K562 (cell line): ENCODE data around the gene ENSA. TPM values are rescaled to one million over a fixed set of nuclear protein-coding genes. Genes with fewer than 3 reads are reported as not detected.
A peak's percentile ranks its signal among the peaks of the same experiment; 100 is the strongest.

Experiments used
- ATAC-seq: fragments of 200-7000 bp; cut with Tn5 transposase; 3 replicates; pipeline ENCODE4 v1.9.1; 2020; ENCODE audit warnings: moderate library complexity
- BruUV-seq: library from RNA; stranded (reverse); fragments of 400-500 nt; replicated peaks from 2 replicates; lab custom pipeline; 2021; lab: Mats Ljungman, UMichigan
- CTCF ChIA-PET: fragments of 300-600 bp; formaldehyde crosslinking; extraction: SDS; loops from one replicate; lab custom pipeline; 2021; ENCODE audit warnings: low intra/inter-chr PET ratio; lab: Yijun Ruan, JAX
- POLR2A ChIA-PET: fragments of 300-600, 350-650 bp; sonication (Branson Sonifier 250); formaldehyde crosslinking; extraction: SDS; loops from one replicate; lab custom pipeline; 2021; ENCODE audit warnings: antibody characterized with exemption, inconsistent platforms; lab: Yijun Ruan, JAX
- DNase-seq, 4 experiments: peaks; one replicate each; pipeline versions ENCODE4 v3.0.0 to v3.0.0-alpha.2; 2011 to 2018; ENCODE audit warnings: low spot score in 3 of 4, mixed read lengths in 3 of 4; ENCODE audit errors: extremely low read depth in 1 of 4
- FAIRE-seq: peaks from 2 replicates; lab custom pipeline; 2011; peaks lifted over from hg19 to GRCh38; lab: Jason Lieb, UNC
- H2AFZ ChIP-seq: 2 replicates; pipeline ENCODE4 v1.6.0; 2011; ENCODE audit warnings: low read depth, low read length, control low read depth, inconsistent platforms
- H3K27ac ChIP-seq: fragments of 200-600 bp; 3 replicates; pipeline ENCODE4 v1.8.0; 2011; ENCODE audit warnings: low read depth, mild to moderate bottlenecking, control low read depth, inconsistent platforms, low read length, moderate library complexity, mixed read lengths; ENCODE audit errors: extremely low read depth
- H3K27me3 ChIP-seq, 2 experiments: fragments of 300-600 bp in 1 of 2; 2 replicates in 1 of 2; 3 replicates in 1 of 2; pipeline versions ENCODE4 v1.6.0 to v1.8.0; 2011; ENCODE audit warnings: inconsistent platforms in 2 of 2, low read length in 2 of 2, mild to moderate bottlenecking in 1 of 2, mixed read lengths in 1 of 2, moderate library complexity in 1 of 2; ENCODE audit not compliant: control insufficient read depth in 2 of 2, insufficient read depth in 2 of 2
- H3K36me3 ChIP-seq: fragments of 300-600 bp; 3 replicates; pipeline ENCODE4 v1.8.0; 2011; ENCODE audit warnings: mild to moderate bottlenecking, low read length, inconsistent platforms; ENCODE audit not compliant: control insufficient read depth, insufficient read depth
- H3K4me1 ChIP-seq, 2 experiments: fragments of 200-600 bp in 1 of 2; replicated peaks in 1 of 2; 2 replicates in 1 of 2; 3 replicates in 1 of 2; pipeline versions ENCODE4 v1.5.1 to v1.8.0; 2011; ENCODE audit warnings: inconsistent platforms in 2 of 2, low read length in 2 of 2, mild to moderate bottlenecking in 1 of 2, mixed read lengths in 1 of 2, moderate library complexity in 1 of 2; ENCODE audit not compliant: control insufficient read depth in 2 of 2, insufficient read depth in 2 of 2
- H3K4me2 ChIP-seq: 2 replicates; pipeline ENCODE4 v1.6.1; 2011; ENCODE audit warnings: low read length, control low read depth, inconsistent platforms, mixed read lengths; ENCODE audit not compliant: insufficient read depth
- H3K4me3 ChIP-seq: fragments of 200-600 bp; sonication (generic), shearing (Covaris generic); 2 replicates; pipeline ENCODE4 v1.5.1; 2016; ENCODE audit warnings: control low read depth, inconsistent platforms
- H3K79me2 ChIP-seq: fragments of 200-600 bp; 3 replicates; pipeline ENCODE4 v1.8.0; 2011; ENCODE audit warnings: low read length, inconsistent platforms; ENCODE audit not compliant: control insufficient read depth, insufficient read depth
- H3K9ac ChIP-seq, 2 experiments: 2 replicates each; pipeline versions ENCODE4 v1.6.0 to v1.6.1; 2011; ENCODE audit warnings: low read depth in 2 of 2, low read length in 2 of 2, control low read depth in 1 of 2, inconsistent platforms in 1 of 2, mild to moderate bottlenecking in 1 of 2, mixed read lengths in 1 of 2; ENCODE audit not compliant: insufficient read depth in 1 of 2
- H3K9me1 ChIP-seq: one replicate; pipeline ENCODE4 v1.6.0; 2011; ENCODE audit warnings: inconsistent platforms, mild to moderate bottlenecking, low read length, moderate library complexity; ENCODE audit not compliant: control insufficient read depth, insufficient read depth
- H3K9me3 ChIP-seq: replicated peaks from 2 replicates; pipeline ENCODE4 v1.5.1; 2011; ENCODE audit warnings: low read depth, low read length, inconsistent platforms; ENCODE audit not compliant: control insufficient read depth, insufficient read depth
- H4K20me1 ChIP-seq: replicated peaks from 2 replicates; pipeline ENCODE4 v1.6.1; 2011; ENCODE audit warnings: low read length, inconsistent platforms, mixed read lengths; ENCODE audit not compliant: control insufficient read depth, insufficient read depth
- BHLHE40 ChIP-seq: IDR thresholded peaks from 2 replicates; pipeline ENCODE4 v1.6.1; 2011; ENCODE audit warnings: low read length, improper control_type of control experiment
- FOSL1 ChIP-seq: fragments of 200-800 bp; sonication (Bioruptor generic); conservative IDR thresholded peaks from 2 replicates; pipeline ENCODE4 v1.6.1; 2016; ENCODE audit warnings: missing genetic modification characterization, missing compliant biosample characterization
- ILF3 ChIP-seq: fragments of 450-650 bp; IDR thresholded peaks from 2 replicates; pipeline ENCODE4 v1.6.1; 2018; ENCODE audit warnings: antibody characterized with exemption, mild to moderate bottlenecking, moderate library complexity, borderline replicate concordance
- JUND ChIP-seq, 2 experiments: IDR thresholded peaks; 2 replicates in 1 of 2; 3 replicates in 1 of 2; pipeline ENCODE4 v1.6.1; 2011; ENCODE audit warnings: borderline replicate concordance in 2 of 2, low read depth in 2 of 2, low read length in 2 of 2, improper control_type of control experiment in 1 of 2, missing biosample characterization in 1 of 2, missing genetic modification characterization in 1 of 2, missing genetic modification reagents in 1 of 2
- KLF10 ChIP-seq: fragments of 250-450 bp; sonication (Bioruptor Pico); IDR thresholded peaks from 2 replicates; pipeline ENCODE4 v1.6.1; 2021; ENCODE audit warnings: matching md5 sums
- MIER1 ChIP-seq: fragments of 450-650 bp; IDR thresholded peaks from 2 replicates; pipeline ENCODE4 v1.6.1; 2016; ENCODE audit warnings: antibody characterized with exemption, mild to moderate bottlenecking, low read depth
- MTA1 ChIP-seq: fragments of 450-650 bp; IDR thresholded peaks from 2 replicates; pipeline ENCODE4 v1.6.1; 2017; ENCODE audit warnings: borderline replicate concordance
- POLR3A ChIP-seq: IDR thresholded peaks from 2 replicates; pipeline ENCODE4 v1.6.1; 2011; ENCODE audit warnings: borderline replicate concordance, mild to moderate bottlenecking, moderate library complexity; ENCODE audit not compliant: insufficient read length, insufficient read depth; ENCODE audit errors: extremely low read depth
- RAD21 ChIP-seq, 2 experiments: fragments of 250-450 bp in 1 of 2; fragments of 450-650 bp in 1 of 2; sonication (Bioruptor Pico) in 1 of 2; formaldehyde crosslinking in 1 of 2; IDR thresholded peaks in 1 of 2; conservative IDR thresholded peaks in 1 of 2; 2 replicates each; pipeline versions ENCODE4 v1.4.0 to v1.8.0; 2020 to 2022; ENCODE audit warnings: mild to moderate bottlenecking in 2 of 2, moderate library complexity in 1 of 2
- SPI1 ChIP-seq: IDR thresholded peaks from 2 replicates; pipeline ENCODE4 v1.6.1; 2011; ENCODE audit warnings: low read depth, low read length, control low read depth, borderline replicate concordance
- ZFP91 ChIP-seq: sonication (generic); formaldehyde crosslinking; IDR thresholded peaks from 2 replicates; pipeline ENCODE4 v1.8.0; 2022; ENCODE audit warnings: mild to moderate bottlenecking, missing genetic modification reagents
- ZNF717 ChIP-seq: fragments of 250-450 bp; sonication (Bioruptor Pico); IDR thresholded peaks from 2 replicates; pipeline ENCODE4 v1.5.0; 2021
- ZZZ3 ChIP-seq: fragments of 450-650 bp; IDR thresholded peaks from 2 replicates; pipeline ENCODE4 v1.6.1; 2016; ENCODE audit warnings: antibody characterized with exemption, mild to moderate bottlenecking, moderate library complexity
- WGBS: fragments of 100-300 bp; shearing (Covaris generic); methylation state at CpG from one replicate; pipeline ENCODE4 v1.1.6; 2016; ENCODE audit warnings: low coverage, mixed read lengths; ENCODE audit not compliant: insufficient coverage; ENCODE audit errors: missing lambda C conversion rate; 5-methylcytosine and 5-hydroxymethylcytosine counted together
- in situ Hi-C: fragments of 300-500 bp; cut with MboI; formaldehyde crosslinking; loops from 4 replicates; pipeline ENCODE4 v1.15.0; 2018; ENCODE audit warnings: inconsistent platforms, mixed read lengths
- intact Hi-C: fragments of 100-400 bp; cut with micrococcal nuclease; formaldehyde crosslinking; loops from 2 replicates; pipeline ENCODE4 v1.14.2; 2022
- polyA plus RNA-seq, 8 experiments: library from polyadenylated mRNA; depleted of rRNA in 4 of 8; stranded (reverse) in 5 of 8; unstranded in 3 of 8; fragments of >200 nt; fragmentation: Nextera tagmentation in 2 of 8; fragmentation: Illumina TruSeq in 1 of 8; extraction: Ambion mirVana in 2 of 8; extraction: Trizol in 1 of 8; gene quantifications; 2 replicates each; pipeline versions ENCODE4 v1.2.1 to v1.2.3, GENCODE V29; 2011 to 2014; ENCODE audit warnings: inconsistent platforms in 1 of 8, missing spikeins in 1 of 8
- total RNA-seq, 7 experiments: library from RNA; depleted of rRNA in 6 of 7; stranded (reverse); fragments of >200 nt in 6 of 7; fragmentation: Illumina TruSeq in 2 of 7; extraction: Trizol in 2 of 7; gene quantifications; 2 replicates each; pipeline versions ENCODE4 v1.2.1 to v1.2.3, GENCODE V29; 2011 to 2021; ENCODE audit warnings: low replicate concordance in 1 of 7
- TF ChIP-seq, protein P1 (sequence below), 2 experiments: fragments of 450-650 bp in 1 of 2; sonication (generic) in 1 of 2; formaldehyde crosslinking in 1 of 2; IDR thresholded peaks in 1 of 2; conservative IDR thresholded peaks in 1 of 2; 2 replicates each; pipeline versions ENCODE4 v1.6.1 to v1.8.1; 2016 to 2023; ENCODE audit warnings: mild to moderate bottlenecking in 2 of 2, moderate library complexity in 2 of 2, inconsistent platforms in 1 of 2, missing genetic modification reagents in 1 of 2

Gene ENSA
- total and polyA plus RNA-seq, 9 of the 15 experiments (the other 6 are each of a cell fraction or from before 2014, with no cell fraction given) = 68.1 to 605 (median 188) TPM

DNA sequence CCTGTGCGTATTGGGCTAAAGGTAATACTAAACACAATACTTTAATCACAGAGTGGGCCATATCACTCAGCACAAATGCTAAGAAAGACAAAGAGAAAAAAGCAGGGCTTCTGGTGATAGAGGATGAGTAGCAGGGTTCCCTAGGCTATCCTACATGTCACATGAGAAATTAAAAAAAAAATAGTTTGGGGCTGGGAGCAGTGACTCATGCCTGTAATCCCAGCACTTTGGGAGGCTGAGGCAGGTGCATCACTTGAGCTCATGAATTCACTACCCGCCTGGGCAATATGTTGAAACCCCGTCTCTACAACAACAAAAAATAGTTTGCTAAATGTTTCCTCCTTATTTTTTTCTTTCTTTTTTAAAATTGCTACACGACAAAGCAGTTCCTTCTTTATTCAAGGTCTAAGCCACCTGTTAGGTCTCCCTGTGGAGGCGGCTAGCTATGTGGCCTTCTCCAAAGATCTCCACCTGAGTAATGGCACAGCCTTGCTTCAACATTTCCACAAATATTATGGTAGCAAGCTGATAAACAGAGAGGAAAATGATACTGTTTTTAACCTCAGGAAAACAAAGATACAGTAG is 1.5 kb downstream of the ENSA start:
- POLR2A ChIA-PET = interaction anchor here (0.6 to 1.8 kb wide), 9 partner anchors 8 to 382 kb away, joined by 3 to 16 read pairs (median 4); partner anchors contain the start of gene MCL1
- 57% methylated on average over 4 of the region's 5 CpGs for WGBS
- intact Hi-C loops = loop anchor here (2.0 to 10.0 kb wide), 3 partner anchors 69 to 297 kb away; partner anchors contain the start of genes GOLPH3L, SETDB1 and TARS2
- H3K9me3 ChIP-seq = no peaks in the 10 kb centered on the region
- no peaks in the 10 kb centered on the region for H4K20me1 ChIP-seq
- no TSS peak for BruUV-seq
- H2AFZ ChIP-seq = no peak overlapping the region
- 0 out of 2 replicates have a peak, but pooled peaks have one; percentile 20 for TF ChIP-seq FOSL1
- TF ChIP-seq ZNF717 (CRISPR knock-in tag) = no peak
- TF ChIP-seq SPI1 = no peak
- TF ChIP-seq MTA1 = no peak
- TF ChIP-seq ZZZ3 = no peak
- no peak for TF ChIP-seq ILF3
- TF ChIP-seq KLF10 (CRISPR knock-in tag) = no peak
- TF ChIP-seq RAD21 (CRISPR knock-in tag; conservative IDR thresholded peaks at IDR 0.05 in 1 of 2, IDR thresholded peaks at IDR 0.05 in 1 of 2) = no peak
- no peak for TF ChIP-seq BHLHE40
- no peak for TF ChIP-seq MIER1
- TF ChIP-seq, protein P1, sequence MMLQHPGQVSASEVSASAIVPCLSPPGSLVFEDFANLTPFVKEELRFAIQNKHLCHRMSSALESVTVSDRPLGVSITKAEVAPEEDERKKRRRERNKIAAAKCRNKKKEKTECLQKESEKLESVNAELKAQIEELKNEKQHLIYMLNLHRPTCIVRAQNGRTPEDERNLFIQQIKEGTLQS (IDR thresholded peaks at IDR 0.05) = peak; percentile 36; the same call in 1 of the 2 replicates
- TF ChIP-seq, protein P1 (CRISPR knock-in tag; conservative IDR thresholded peaks at IDR 0.05) = no peak
- TF ChIP-seq JUND (IDR thresholded peaks at IDR 0.05; ENCODE audit: borderline replicate concordance, low read depth, low read length) = peak; percentile 17; the same call in 1 of the 2 replicates
- TF ChIP-seq JUND (tag; IDR thresholded peaks at IDR 0.05; ENCODE audit: borderline replicate concordance, low read depth, low read length) = no peak
- TF ChIP-seq ZFP91 (CRISPR knock-in tag) = no peak
- no peak for TF ChIP-seq POLR3A
- TF ChIP-seq, all 486 proteins: peak for 3
- peak overlapping the region; percentile 97 for H3K4me2 ChIP-seq
- peaks cover 17 to 27% of the 10 kb centered on the region in 2 experiments; a peak in 4 of 5 replicates for H3K4me1 ChIP-seq
- H3K9ac ChIP-seq = peak overlapping the region; percentile 80 to 87
- peak overlapping the region; percentile 92 for H3K27ac ChIP-seq
- CTCF ChIA-PET = no interaction called here
- no peaks in the 10 kb centered on the region for H3K9me1 ChIP-seq
- no peaks in the 10 kb centered on the region for H3K27me3 ChIP-seq
- ATAC-seq (no peak), DNase-seq (no peak), FAIRE-seq (no peak)
- peaks cover 48% of the 10 kb centered on the region for H3K36me3 ChIP-seq
- H3K79me2 ChIP-seq = peaks cover 56% of the 10 kb centered on the region
- H3K4me3 ChIP-seq = peak overlapping the region; percentile 59
- in situ Hi-C loops = no loop called here
